Common myeloid progenitor, CD34-positive (primary cell): ENCODE measurements around the gene SLC8A1.

Experiments used
- CTCF ChIA-PET: fragments of 350-600 bp; sonication (Branson Sonifier 250); formaldehyde crosslinking; loops from one replicate; lab custom pipeline; 2021; ENCODE audit warnings: antibody characterized with exemption; lab: Charles Lee
- POLR2A ChIA-PET: fragments of 350-600 bp; sonication (Branson Sonifier 250); formaldehyde crosslinking; loops from one replicate; lab custom pipeline; 2021; ENCODE audit warnings: antibody characterized with exemption; lab: Charles Lee
- DNase-seq, 3 donors: peaks; one replicate each; pipeline versions ENCODE4 v3.0.0 to v3.0.0-alpha.2; 2013
- H3K27ac ChIP-seq, 2 experiments: 1 replicate in 1 of 2; 2 replicates in 1 of 2; pipeline ENCODE4 v1.7.0; 2013; ENCODE audit warnings: inconsistent platforms in 2 of 2, low read length in 2 of 2, mild to moderate bottlenecking in 2 of 2, low read depth in 1 of 2, moderate library complexity in 1 of 2; ENCODE audit not compliant: severe bottlenecking in 2 of 2, insufficient read depth in 1 of 2, poor library complexity in 1 of 2
- H3K27me3 ChIP-seq, 5 experiments: replicated peaks in 2 of 5; 1 replicate in 3 of 5; 2 replicates in 2 of 5; pipeline versions ENCODE4 v1.6.1 to v1.7.0; 2013; ENCODE audit warnings: low read length in 4 of 5, mild to moderate bottlenecking in 2 of 5, moderate library complexity in 2 of 5, inconsistent platforms in 1 of 5; ENCODE audit not compliant: insufficient read depth in 5 of 5, control insufficient read depth in 4 of 5
- H3K36me3 ChIP-seq, 4 experiments: 1 replicate in 2 of 4; 2 replicates in 2 of 4; pipeline versions ENCODE4 v1.6.1 to v1.7.0; 2013; ENCODE audit warnings: low read length in 3 of 4, control low read depth in 1 of 4, mild to moderate bottlenecking in 1 of 4; ENCODE audit not compliant: control insufficient read depth in 4 of 4, insufficient read depth in 4 of 4
- H3K4me1 ChIP-seq, 4 experiments: 1 replicate in 3 of 4; 2 replicates in 1 of 4; pipeline versions ENCODE4 v1.6.1 to v1.7.1; 2013; ENCODE audit warnings: low read length in 3 of 4, mild to moderate bottlenecking in 3 of 4, control low read depth in 1 of 4, inconsistent platforms in 1 of 4, moderate library complexity in 1 of 4; ENCODE audit not compliant: control insufficient read depth in 4 of 4, insufficient read depth in 4 of 4; ENCODE audit errors: control extremely low read depth in 1 of 4
- H3K4me3 ChIP-seq, 7 experiments: 1 replicate in 4 of 7; 2 replicates in 3 of 7; pipeline versions ENCODE4 v1.5.1 to v1.7.0; 2013; ENCODE audit warnings: mild to moderate bottlenecking in 7 of 7, low read length in 6 of 7, moderate library complexity in 6 of 7, inconsistent platforms in 2 of 7, low read depth in 2 of 7, control low read depth in 1 of 7; ENCODE audit not compliant: insufficient read depth in 4 of 7, control insufficient read depth in 1 of 7; ENCODE audit errors: extremely low read depth in 1 of 7
- H3K9me3 ChIP-seq, 5 experiments: 1 replicate in 4 of 5; 2 replicates in 1 of 5; pipeline versions ENCODE4 v1.6.1 to v1.7.1; 2013; ENCODE audit warnings: low read length in 4 of 5, mild to moderate bottlenecking in 2 of 5, inconsistent platforms in 1 of 5, low read depth in 1 of 5, moderate library complexity in 1 of 5; ENCODE audit not compliant: control insufficient read depth in 4 of 5, insufficient read depth in 2 of 5; ENCODE audit errors: control extremely low read depth in 1 of 5
- WGBS: methylation state at CpG from one replicate; pipeline ENCODE4 v1.1.5; 2013; ENCODE audit not compliant: insufficient coverage; 5-methylcytosine and 5-hydroxymethylcytosine counted together

Gene SLC8A1

DNA sequence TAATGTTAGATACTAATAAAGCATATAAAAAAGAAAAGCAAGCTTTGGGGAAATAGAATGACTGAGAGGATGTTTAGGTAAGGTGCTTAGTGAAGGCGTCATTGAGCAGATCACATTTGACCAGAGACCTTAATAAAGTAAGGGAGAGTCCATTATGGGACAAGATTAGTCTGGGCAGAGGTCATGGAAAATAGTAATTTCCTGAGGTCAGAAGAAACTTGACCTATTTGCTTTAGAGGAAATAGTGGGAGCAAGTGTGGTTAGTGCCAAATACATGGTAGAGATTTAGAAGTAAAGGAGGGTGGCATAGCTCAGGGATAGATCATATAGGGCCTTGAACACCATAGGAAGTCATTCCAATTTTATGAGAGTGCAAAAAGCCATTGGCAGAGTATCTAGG lies 24.5 kb upstream of the SLC8A1 start:
- no peak overlapping the region for H3K27ac ChIP-seq

DNA sequence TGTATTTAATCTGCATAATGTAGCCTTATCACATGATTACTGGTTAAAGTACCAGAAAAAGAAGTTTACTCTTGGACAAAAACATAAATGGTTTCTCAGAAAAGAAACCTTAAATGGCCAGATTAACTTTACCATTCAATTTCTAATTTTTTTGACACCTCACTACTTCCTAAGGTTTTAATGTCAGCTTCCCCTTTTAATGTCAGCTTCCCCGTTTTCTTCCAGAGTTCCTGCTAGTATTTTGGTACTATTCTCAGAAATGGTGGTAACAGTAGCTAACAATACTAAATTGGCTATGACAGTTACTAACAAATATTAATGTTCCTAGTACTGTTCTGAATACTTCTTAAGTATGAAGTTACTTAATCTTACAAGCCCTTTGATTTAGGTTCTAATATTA lies 22.4 kb upstream of the SLC8A1 start:
- Histone ChIP-seq H3K9me3 (no peaks in the 10 kb centered on the region), H3K27me3 (no peaks in the 10 kb centered on the region), H3K4me1 (peaks cover 0 to 17% (median 7%) of the 10 kb centered on the region in 4 experiments), H3K27ac (no peak overlapping the region), H3K36me3 (no peaks in the 10 kb centered on the region), H3K4me3 (no peak overlapping the region)
- DNase-seq, result no peak
- ChIA-PET POLR2A (no interaction called here), CTCF (interaction anchor here (1.0 kb wide), 1 partner anchor 13 kb away, joined by 3 read pairs; no protein-coding TSS in a partner anchor)
- no CpG with 5 or more reads among the region's 1 CpG for WGBS

More for the DNA sequence above, 24.5 kb upstream of the SLC8A1 start:
- H3K9me3 ChIP-seq, result no peaks in the 10 kb centered on the region
- H3K4me3 ChIP-seq, result no peak overlapping the region
- no peaks in the 10 kb centered on the region for H3K36me3 ChIP-seq
- H3K4me1 ChIP-seq, result peaks cover 0 to 10% (median 4%) of the 10 kb centered on the region in 4 experiments
- CTCF ChIA-PET, result no interaction called here
- POLR2A ChIA-PET, result no interaction called here
- H3K27me3 ChIP-seq, result no peaks in the 10 kb centered on the region
- 100% methylated on average over 1 of the region's 1 CpG for WGBS
- no peak for DNase-seq

DNA sequence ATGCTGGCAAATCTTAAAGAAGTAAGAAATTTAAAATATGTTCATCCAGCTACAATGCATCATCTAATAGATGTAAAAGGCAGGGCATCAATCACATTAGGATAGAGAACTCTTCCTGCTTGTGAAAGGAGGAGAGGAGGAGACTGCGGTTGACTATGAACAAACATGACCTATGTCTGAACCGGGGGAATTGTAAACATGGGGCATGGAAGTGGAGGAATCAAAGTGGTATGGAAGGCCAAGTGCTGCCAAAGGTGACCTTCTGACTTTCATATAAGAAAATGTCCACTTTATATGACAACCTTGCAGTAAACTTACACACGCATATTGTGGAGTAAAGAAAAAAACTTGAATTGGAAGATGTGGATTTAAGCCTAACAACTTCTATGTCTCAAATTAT lies 20.0 kb upstream of the SLC8A1 start:
- 100% methylated on average over 1 of the region's 3 CpGs for WGBS
- no peaks in the 10 kb centered on the region for H3K27me3 ChIP-seq
- no peak overlapping the region for H3K4me3 ChIP-seq
- ChIA-PET CTCF (interaction anchor here (1.0 to 1.4 kb wide), 2 partner anchors 10 to 14 kb away, joined by 3 to 4 read pairs; no protein-coding TSS in a partner anchor), POLR2A (no interaction called here)
- no peak overlapping the region for H3K27ac ChIP-seq
- H3K9me3 ChIP-seq, result no peaks in the 10 kb centered on the region
- H3K4me1 ChIP-seq, result peaks cover 0 to 17% (median 7%) of the 10 kb centered on the region in 4 experiments
- no peaks in the 10 kb centered on the region for H3K36me3 ChIP-seq
- DNase-seq, result no peak

DNA sequence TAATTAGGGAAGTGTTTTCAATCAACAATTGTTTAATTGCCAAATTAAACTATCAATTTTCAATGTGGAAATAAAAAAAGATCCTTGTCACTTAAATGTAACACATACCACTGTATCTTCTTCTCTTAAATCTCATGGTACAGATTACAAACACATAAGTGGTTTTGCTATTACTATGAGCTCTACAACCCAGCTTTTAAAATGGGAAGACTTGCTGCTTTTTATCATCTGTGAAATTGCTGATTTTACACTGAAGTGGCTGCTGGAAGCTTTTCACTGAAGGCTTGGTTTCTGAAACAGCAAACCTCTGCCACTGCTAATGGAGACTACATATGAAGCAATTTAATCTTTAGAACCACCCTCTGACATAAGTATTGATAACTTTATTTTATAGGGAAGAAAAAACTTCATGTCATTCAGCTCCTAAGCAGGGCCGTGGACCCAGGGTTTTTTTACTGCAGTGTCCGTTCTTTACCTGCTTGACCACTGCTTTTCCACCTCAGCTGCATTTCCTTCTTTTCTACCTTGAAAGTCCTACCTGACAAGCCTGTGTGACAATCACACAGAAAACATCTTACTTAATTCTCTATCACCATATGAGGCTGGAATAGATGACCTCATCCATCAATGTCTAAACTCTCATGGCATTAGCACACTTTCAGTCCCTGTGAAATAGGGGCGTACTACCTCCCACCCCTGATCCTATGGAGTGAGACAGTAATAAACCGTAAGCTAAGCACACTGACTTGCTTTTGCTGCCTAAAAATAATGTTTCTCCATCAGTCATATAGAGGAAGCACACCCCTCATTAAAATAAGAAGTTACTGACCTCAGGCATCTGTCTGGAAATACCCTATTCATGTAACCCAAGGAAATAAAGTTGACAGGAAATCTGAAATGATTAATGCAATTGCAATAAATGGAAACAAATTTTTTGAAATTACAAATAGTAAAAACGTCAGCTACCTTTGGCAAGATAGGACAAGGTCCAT lies 19.2 kb upstream of the SLC8A1 start:
- peak in 2 of 3 donors; percentile 66 to 69 for DNase-seq
- Histone ChIP-seq H3K4me3 (no peak overlapping the region), H3K9me3 (no peaks in the 10 kb centered on the region), H3K27ac (no peak overlapping the region), H3K27me3 (no peaks in the 10 kb centered on the region), H3K36me3 (no peaks in the 10 kb centered on the region), H3K4me1 (peaks cover 0 to 17% (median 7%) of the 10 kb centered on the region in 4 experiments)
- ChIA-PET CTCF (interaction anchor here (0.8 to 1.4 kb wide), 4 partner anchors 10 to 84 kb away, joined by 3 to 5 read pairs (median 4); no protein-coding TSS in a partner anchor), POLR2A (no interaction called here)
- 100% methylated on average over 2 of the region's 5 CpGs for WGBS

DNA sequence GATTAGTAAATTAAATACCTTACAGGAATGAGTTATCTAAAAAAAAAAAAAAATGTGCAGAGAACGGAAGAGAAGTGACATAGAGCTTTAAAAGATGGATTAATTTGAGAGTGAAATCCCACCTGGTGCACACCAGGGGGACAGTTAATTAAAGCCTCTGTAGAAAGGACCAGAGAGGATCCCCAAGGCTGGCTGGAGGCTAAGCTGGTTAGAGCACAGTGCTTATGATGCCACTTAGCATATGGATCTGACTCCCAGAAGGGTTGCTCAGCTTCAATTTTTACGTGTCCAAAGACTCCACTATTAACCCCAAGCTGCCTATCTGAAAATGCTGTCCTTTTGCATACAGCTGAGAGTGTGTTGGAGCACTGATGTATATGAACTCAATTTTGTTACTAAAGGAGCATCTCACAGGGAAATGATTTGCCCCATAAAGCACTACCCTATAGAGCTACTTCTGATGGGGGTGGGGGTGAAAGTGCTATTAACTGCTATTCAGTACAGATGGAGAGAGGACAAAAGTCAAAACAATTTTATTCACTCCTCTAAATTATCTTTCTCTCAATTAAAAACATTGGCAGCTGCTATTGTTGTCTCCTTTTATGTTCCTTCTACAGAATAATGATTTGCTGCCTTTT lies 15.2 kb upstream of the SLC8A1 start:
- no CpG with 5 or more reads among the region's 2 CpGs for WGBS
- Histone ChIP-seq H3K9me3 (no peaks in the 10 kb centered on the region), H3K36me3 (no peaks in the 10 kb centered on the region), H3K4me3 (no peak overlapping the region), H3K27ac (no peak overlapping the region), H3K4me1 (peaks cover 0 to 8% (median 6%) of the 10 kb centered on the region in 4 experiments), H3K27me3 (no peaks in the 10 kb centered on the region)
- POLR2A ChIA-PET, result interaction anchor here (0.5 to 0.6 kb wide), 2 partner anchors 215 to 288 kb away, joined by 3 read pairs; no protein-coding TSS in a partner anchor
- DNase-seq, result no peak
- CTCF ChIA-PET, result interaction anchor here (1.4 kb wide), 1 partner anchor 8 kb away, joined by 5 read pairs; no protein-coding TSS in a partner anchor

DNA sequence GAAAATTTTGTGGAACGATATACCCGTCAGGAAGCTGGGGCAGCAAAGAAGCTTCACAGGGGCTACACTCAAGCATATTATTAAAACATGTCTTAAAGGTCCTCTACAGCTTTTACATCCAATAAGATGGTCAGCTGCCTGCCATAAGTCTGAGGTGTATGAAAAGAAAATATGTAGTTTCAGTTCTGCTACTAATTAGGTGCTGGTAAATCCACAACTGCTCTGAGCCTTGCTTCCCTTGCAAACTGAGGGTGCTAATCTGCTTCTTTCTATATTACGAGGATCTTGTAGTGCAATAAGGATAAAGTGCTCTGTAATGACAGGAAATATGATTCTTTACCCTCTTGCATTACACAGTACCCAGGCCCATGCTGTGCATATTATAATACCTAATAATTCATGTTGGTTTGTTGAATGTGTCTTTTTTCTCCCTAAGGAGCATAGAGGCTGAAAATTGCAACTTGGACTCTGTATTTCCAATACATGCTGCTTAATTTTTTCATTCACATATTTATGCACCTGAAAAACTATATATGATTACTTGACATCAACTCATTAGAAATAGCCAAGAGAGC lies 14.5 kb upstream of the SLC8A1 start:
- CTCF ChIA-PET, result interaction anchor here (1.4 kb wide), 1 partner anchor 8 kb away, joined by 5 read pairs; no protein-coding TSS in a partner anchor
- H3K4me1 ChIP-seq, result peaks cover 0 to 7% (median 2%) of the 10 kb centered on the region in 4 experiments
- no peak overlapping the region for H3K4me3 ChIP-seq
- H3K9me3 ChIP-seq, result no peaks in the 10 kb centered on the region
- H3K27me3 ChIP-seq, result no peaks in the 10 kb centered on the region
- 93% methylated on average over 2 of the region's 3 CpGs for WGBS
- no peaks in the 10 kb centered on the region for H3K36me3 ChIP-seq
- no peak for DNase-seq
- no peak overlapping the region for H3K27ac ChIP-seq
- POLR2A ChIA-PET, result interaction anchor here (0.5 to 0.6 kb wide), 2 partner anchors 215 to 289 kb away, joined by 3 read pairs; no protein-coding TSS in a partner anchor
